ENCODE data around the gene SEMA4D. TPM values are rescaled to one million over a fixed set of nuclear protein-coding genes. Genes with fewer than 3 reads are reported as not detected.

The SEMA4D gene
- total and polyA plus RNA-seq, 9 of the 15 experiments (the other 6 are each of a cell fraction or from before 2014, with no cell fraction given), result 0.38 to 5.1 (median 1.8) TPM

DNA sequence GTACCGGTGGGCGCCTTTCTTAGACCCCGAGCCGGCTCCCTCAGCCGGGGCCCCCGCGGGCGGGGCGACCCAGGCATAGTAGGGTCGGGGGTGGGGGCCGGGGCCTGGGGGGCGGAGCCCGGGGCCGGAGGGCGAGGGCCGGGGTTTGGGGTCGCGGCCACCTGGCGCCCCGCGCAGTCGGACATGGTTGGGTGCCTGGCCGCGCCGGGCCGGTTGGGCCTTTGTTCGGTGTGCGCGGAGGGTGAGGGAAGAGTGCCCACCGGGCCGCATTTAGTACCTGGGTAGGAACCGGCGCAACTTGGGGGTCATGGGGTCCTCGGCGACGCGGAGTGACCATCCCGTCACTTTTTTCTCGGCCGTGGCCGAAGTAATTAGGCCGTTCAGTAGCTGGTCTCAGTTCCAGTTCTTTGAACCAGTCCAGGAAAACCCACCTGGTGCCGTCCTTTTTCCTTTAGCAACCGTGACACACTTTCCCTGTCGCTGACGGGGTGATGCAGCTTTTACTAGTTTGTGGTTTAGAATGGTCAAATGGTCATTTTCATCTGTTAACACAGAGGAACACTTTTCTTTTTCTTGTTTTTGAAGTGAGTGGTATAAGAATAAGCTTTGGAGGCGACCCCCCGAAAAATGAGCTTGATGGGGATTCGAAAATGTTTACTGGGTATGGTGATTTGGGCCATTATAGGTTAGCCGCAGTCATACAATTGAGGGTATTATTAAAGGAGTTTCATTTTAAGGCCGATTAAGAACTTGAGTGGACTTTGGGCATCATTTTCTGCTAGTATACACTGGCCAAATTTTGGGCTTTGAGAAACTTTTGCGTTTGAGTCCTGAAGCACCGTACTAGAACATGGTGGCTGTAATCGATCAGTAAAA lies 186.3 kb downstream of the SEMA4D start (continued):
- TF ChIP-seq, protein P1, sequence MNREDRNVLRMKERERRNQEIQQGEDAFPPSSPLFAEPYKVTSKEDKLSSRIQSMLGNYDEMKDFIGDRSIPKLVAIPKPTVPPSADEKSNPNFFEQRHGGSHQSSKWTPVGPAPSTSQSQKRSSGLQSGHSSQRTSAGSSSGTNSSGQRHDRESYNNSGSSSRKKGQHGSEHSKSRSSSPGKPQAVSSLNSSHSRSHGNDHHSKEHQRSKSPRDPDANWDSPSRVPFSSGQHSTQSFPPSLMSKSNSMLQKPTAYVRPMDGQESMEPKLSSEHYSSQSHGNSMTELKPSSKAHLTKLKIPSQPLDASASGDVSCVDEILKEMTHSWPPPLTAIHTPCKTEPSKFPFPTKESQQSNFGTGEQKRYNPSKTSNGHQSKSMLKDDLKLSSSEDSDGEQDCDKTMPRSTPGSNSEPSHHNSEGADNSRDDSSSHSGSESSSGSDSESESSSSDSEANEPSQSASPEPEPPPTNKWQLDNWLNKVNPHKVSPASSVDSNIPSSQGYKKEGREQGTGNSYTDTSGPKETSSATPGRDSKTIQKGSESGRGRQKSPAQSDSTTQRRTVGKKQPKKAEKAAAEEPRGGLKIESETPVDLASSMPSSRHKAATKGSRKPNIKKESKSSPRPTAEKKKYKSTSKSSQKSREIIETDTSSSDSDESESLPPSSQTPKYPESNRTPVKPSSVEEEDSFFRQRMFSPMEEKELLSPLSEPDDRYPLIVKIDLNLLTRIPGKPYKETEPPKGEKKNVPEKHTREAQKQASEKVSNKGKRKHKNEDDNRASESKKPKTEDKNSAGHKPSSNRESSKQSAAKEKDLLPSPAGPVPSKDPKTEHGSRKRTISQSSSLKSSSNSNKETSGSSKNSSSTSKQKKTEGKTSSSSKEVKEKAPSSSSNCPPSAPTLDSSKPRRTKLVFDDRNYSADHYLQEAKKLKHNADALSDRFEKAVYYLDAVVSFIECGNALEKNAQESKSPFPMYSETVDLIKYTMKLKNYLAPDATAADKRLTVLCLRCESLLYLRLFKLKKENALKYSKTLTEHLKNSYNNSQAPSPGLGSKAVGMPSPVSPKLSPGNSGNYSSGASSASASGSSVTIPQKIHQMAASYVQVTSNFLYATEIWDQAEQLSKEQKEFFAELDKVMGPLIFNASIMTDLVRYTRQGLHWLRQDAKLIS (CRISPR knock-in tag; IDR thresholded peaks at IDR 0.05), result no peak
- TF ChIP-seq EWSR1 (IDR thresholded peaks at IDR 0.05; ENCODE audit: borderline replicate concordance, low read depth, partially characterized antibody), result no peak
- TF ChIP-seq POLR3A (IDR thresholded peaks at IDR 0.05; ENCODE audit: borderline replicate concordance, extremely low read depth, insufficient read depth, insufficient read length), result no peak
- no peak for TF ChIP-seq ARID2 (IDR thresholded peaks at IDR 0.05)
- no peak for TF ChIP-seq SOX6 (IDR thresholded peaks at IDR 0.05)
- peak; percentile 4; the same call in 1 of the 2 replicates for TF ChIP-seq ARID4B (CRISPR knock-in tag; IDR thresholded peaks at IDR 0.05)
- TF ChIP-seq ZZZ3 (IDR thresholded peaks at IDR 0.05), result no peak
- TF ChIP-seq ZNF134 (CRISPR knock-in tag; conservative IDR thresholded peaks at IDR 0.05), result no peak
- no peak for TF ChIP-seq FOXJ2 (tag; IDR thresholded peaks at IDR 0.05)
- TF ChIP-seq HNRNPK (IDR thresholded peaks at IDR 0.05; ENCODE audit: low read depth, low read length, poor library complexity, severe bottlenecking), result no peak
- no peak for TF ChIP-seq LEF1 (IDR thresholded peaks at IDR 0.05)
- TF ChIP-seq ATF6 (CRISPR knock-in tag; IDR thresholded peaks at IDR 0.05), result no peak
- TF ChIP-seq CREB3 (tag; conservative IDR thresholded peaks at IDR 0.05; ENCODE audit: low read depth), result no peak
- TF ChIP-seq POLR2H (tag; IDR thresholded peaks at IDR 0.05; ENCODE audit: low read depth), result no peak
- no peak for TF ChIP-seq FOSL1 (tag; conservative IDR thresholded peaks at IDR 0.05)

Measured in K562 (cell line).